GM21619 (cell line): ENCODE measurements around the gene SHISAL2B.
"Not testable (repeated sequence)": the region's sequence is repeated elsewhere in the genome, so short reads cannot be mapped to it uniquely, and the experiment has no call there.

Source experiments
- ATAC-seq: cut with Tn5 transposase; IDR thresholded peaks from one replicate; pipeline ENCODE4 v1.9.1; 2021; ENCODE audit not compliant: unreplicated experiment

SHISAL2B gene

DNA sequence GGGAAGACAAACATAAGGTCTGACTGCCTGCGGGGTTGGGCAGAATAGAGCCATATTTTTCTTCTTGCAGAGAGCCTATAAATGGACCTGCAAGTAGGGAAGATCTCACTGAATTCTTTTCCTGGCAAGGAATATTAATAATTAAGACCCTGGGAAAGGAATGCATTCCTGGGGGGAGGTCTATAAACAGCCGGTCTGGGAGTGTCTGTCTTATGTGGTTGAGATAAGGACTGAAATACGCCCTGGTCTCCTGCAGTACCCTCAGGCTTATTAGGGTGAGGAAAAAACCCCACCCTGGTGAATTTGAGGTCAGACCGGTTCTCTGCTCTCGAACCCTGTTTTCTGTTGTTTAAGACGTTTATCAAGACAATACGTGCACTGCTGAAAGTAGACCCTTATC is 6.1 kb downstream of the SHISAL2B start:
- not testable (repeated sequence) for ATAC-seq

DNA sequence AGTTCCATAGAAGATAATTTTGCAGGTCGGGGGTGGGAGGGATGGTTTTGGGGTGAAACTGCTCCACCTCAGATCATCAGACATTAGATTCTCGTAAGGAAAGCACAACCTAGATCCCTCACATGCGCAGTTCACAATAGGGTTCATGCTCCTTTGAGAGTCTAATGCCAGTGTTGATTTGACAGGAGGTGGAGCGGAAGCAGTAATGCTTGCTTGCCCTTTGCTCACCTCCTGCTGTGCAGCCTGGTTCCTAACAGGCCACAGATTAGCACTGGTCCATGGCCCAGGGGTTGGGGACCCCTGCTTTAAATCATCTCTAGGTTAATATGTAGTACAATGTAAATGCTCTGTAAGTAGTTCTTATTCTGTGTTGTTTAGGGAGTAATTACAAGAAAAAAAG is 10.5 kb downstream of the SHISAL2B start:
- ATAC-seq = no peak

DNA sequence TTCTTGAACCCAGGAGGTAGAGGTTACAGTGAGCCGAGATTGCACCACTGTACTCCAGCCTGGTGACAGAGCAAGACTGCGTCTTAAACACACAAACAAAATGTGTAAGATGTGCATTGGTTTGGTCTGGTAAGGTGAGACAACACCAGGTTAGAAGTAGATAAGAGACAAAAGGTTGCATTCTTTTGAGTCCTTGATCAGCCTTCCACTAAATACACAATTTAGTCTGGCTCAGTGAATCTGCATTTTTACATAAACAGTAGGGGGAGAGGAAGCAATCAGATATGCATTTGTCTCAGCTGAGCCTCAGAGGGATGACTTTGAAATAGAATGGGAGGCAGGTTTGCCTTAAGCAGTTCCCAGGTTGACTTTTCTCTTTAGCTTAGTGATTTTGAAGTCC is 15.8 kb downstream of the SHISAL2B start:
- not testable (repeated sequence) for ATAC-seq

DNA sequence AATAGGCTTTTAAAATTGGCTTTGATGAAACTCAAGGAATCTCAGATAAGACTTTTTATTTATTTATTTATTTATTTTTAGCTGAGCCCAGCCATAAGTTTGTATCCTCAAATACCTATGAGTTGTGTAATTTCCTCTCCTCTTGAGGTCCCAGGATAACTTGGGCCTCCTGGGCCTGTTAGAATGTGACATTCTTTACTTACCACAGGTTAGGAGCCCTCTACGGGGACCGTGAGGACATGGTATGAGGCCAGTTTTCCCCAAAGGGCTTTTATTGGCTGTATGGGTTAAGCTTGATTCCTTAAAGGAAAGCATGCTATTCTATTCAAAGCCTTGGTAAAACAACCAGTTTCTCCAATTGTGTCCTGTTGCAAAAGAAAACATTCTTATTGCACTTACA is 16.9 kb downstream of the SHISAL2B start:
- no peak for ATAC-seq

DNA sequence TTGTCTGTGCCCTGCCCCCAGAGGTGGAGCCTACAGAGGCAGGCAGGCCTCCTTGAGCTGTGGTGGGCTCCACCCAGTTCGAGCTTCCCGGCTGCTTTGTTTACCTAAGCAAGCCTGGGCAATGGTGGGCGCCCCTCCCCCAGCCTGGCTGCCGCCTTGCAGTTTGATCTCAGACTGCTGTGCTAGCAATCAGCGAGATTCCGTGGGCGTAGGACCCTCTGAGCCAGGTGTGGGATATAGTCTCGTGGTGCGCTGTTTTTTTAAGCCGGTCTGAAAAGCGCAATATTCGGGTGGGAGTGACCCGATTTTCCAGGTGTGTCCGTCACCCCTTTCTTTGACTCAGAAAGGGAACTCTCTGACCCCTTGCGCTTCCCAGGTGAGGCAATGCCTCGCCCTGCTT is 24.2 kb downstream of the SHISAL2B start:
- ATAC-seq = not testable (repeated sequence)

DNA sequence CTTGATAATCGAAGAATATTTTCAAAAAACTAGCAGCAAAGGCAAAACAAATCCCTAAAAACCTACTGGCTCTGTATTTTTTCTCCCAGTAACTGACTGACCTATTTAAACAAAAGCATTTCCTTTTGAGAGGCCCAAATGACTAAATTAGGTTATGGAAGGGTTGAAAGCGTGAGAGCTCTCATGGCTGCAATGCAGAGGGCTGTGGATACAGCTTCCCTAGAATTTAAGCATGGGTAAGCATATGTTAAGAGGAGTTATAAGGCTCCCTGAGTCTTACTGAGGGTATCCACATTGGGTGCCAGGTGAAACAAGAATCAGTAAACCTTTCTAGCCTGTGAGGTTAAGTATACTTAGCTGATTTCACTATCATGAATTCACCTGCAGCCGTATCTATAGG is 32.3 kb downstream of the SHISAL2B start:
- no peak for ATAC-seq

DNA sequence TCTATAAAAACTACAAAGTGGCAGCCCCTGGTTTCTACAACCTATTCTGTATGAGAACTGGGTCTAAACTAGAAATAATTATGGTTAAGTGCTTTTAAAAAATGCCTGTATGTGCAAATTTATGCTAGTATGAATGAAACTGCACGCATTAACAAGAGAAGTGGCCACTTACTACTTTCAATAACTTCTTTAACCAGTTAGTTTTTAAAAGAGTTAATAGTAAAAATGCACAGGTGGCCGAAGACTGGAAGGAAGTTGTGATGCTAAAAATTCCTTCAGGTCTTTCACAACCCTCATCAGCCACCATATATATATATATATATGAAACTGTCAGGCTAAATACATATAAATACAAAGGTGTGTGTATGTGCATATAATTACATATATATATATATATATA is 36.8 kb downstream of the SHISAL2B start:
- no peak for ATAC-seq

DNA sequence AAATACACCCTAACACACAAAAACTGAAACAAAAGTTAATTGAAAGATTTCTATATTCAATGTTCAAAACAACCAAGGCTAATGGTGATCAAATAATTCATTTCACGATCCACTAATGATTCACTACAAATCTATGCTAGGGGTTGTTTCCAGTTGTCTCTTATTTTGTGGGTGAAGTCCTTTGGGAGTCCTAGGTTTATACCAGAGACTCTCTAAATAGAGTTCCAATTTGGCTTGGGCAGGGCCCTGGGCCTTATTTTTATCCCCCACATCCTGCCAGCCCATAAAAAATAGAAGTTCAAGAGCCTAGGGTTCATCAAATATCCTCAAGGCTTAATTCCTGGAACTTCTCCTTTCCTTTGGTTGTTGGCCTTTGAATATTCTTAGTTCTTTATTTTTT is 52.1 kb downstream of the SHISAL2B start:
- ATAC-seq = no peak

DNA sequence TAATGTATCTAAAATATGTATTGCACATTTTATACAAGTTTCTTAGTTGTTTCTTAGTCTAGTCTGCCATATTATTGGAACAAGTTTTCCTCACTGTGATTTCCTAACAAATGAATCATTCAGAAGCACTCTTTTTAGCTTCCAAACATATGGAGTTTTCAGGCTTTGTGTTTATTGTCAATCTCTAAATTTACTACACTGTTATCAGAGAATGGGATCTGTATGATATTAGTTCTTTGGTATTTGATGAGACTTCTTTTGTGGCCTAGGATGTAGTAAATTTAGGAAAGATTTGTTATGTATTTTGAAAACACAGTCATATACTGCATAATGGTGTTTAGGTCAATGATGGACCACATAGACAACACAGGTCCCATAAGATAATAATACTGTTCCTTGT is 52.5 kb downstream of the SHISAL2B start:
- ATAC-seq = no peak

DNA sequence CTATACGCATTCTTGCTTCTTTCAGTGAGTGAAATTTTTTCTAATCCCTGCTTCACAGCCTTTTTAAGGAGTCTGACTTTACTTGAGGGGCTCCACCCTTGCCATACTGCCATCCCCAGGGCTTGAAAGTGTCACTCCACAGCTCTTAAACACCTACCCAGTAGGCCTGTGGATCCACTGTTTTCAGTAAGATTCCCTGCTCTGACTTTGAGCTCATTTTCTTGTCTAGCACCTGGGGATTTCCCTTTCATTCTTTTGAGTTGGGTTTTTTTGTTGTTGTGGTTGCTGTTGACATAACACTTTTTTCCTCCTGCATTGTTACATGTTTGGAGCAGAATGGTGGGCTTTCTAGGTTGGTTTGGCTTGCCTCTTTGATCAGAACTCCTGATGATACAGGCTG is 54.6 kb downstream of the SHISAL2B start:
- no peak for ATAC-seq

DNA sequence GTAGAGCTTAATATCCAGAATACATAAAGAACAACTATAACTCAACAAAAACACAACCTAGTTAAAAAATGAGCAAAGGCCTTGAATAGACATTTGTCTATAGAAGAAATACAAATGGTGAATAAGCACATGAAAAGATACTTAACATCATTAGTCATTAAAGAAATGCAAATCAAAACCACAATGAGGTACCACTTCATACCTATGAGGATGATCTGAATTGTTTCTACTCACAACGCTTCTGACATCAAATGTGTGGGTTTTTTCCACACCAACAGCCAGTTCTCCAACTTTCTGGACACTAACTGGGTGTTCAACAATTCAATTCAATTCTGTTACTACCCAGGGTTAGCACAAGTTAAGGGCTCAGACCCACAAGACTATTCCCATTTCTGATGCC is 56.1 kb downstream of the SHISAL2B start:
- ATAC-seq = no peak

DNA sequence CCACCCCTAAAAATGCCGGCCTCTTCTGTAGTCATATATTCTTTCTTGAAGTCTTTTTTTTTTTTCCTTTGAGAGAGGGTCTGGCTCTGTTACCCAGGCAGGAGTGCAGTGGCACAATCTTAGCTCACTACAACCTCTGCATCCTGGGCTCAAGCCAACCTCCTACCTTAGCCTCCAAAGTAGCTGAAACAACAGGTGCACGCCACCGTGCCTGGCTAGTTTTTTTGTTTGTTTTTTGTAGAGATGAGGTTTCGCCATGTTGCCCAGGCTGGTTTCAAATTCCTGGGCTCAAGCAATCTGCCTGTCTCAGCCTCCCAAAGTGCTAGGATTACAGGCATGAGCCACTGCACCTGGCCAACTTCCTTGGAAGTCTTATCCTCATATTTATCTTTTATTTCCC is 59.1 kb downstream of the SHISAL2B start:
- no peak for ATAC-seq

DNA sequence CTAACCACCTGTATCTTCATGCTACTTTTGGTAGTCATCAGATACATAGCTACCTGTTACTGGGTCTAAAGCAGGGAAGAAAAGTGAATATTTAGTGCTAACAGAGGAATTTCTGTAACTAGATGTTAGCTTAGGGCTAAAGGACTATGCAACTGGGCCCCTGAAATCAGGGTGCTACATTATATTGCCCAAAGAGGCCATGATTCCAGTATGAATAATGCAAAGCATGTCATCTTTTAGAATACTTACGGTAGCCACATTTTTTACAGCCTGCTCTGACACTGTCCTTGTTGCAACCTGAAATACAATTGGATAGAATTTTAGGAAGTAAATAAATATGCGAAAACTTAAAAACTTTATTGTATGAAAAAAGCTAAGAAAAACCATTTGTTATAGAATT is 63.8 kb downstream of the SHISAL2B start:
- ATAC-seq = no peak

DNA sequence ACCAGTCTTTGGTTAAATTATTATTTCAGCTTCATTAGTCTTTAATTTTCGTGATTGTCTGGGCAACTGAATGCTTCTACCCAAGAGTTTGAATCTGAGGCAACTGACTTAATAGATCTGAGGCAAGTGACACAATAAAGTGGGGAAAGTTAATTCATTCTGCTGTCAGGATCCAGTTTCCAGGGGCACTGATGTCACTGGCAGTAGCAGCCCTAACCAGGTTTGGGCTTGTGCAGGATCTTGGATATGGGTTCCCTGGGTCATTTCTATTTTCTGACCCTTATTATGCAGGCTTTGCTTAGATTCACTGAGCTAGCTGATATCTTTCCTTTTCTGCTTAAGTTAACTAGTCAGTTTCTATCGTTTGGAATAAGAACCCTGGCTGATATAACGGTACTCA is 68.6 kb downstream of the SHISAL2B start:
- ATAC-seq = no peak

DNA sequence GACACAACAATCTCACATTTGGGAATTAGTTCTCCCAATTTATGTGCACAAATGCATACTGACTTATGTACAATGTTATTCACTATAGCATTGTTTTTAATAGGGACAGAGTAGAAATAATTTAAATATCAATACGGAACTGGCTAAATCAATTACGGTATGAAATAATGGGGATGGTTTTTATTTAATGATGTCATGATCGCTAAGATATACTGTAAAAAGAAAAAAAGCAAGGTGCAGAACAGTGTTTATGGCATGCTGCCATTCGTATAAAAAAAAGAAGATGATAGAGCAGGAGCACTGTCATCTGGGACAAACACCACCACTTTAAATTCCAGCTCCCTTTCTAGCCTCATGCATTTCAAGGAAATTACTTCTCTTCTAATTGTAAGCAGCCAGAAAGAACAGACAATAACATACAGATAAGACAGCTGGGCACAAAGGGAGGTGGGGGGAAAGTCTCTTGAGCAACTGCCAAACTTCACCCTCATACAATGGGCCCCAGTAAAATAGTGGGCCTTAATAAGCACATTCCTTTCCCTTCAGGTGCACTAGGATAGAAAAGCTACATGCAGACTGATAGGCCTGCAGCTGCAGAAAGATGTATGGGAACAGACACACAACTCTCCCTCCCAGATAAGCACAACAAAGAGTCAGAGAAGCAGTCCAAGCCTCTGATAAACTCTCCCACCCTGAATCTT is 69.8 kb downstream of the SHISAL2B start:
- ATAC-seq = no peak

DNA sequence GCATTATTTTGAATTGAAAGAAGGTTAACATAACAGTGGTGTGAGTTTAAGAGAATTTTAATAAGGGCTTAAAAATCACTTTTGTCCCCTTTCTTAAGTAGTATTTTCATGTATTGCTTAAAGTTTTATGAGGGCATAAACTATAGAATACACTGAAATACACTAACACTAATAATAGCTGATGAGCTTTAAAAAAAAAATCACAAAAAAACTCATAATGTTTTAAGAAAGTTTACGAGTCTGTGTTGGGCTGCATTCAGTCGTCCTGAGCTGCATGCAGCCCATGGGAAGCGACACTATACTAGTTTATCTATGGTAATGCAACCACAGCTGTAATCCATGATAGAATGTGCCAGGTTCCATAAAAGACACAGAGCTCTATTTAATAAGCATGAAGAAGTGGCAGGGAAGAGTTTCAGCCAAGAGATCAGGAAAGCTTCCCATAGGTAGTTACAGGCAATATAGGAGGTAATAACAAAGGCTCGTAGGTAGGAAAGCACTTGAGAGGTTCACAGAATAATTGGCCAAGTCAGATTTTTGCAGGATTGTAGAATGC is 73.7 kb downstream of the SHISAL2B start:
- ATAC-seq = no peak

DNA sequence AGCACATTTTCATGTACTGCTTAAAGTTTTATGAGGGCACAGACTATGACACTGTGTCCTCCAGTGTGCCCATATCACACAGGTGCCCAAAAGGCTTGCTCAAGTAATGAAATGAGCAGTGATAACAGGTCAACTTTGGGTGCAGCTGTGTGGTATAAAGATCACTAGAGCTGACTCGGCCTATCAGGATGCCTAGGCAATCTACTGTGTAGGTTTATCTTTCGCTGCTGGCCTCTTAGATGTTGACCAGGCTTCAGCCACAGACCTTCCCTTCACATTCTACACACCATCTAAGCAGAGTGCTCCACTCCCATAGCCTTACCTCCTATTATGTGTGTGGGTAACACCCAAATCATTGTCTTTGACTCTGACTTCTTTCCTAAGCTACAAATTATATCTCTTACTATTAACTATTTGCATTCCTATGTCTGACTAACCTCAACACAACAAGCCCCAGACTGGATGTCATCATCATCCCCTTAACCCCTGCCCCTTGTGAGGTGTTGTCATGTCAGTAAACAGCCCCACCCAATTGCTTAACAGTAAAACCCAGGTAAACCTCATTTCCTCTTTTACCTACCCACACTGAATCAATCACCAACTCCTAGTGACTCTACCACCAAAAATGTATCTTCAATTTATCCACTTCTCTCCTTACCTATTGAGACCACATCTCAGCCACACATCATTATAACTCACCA is 75.7 kb downstream of the SHISAL2B start:
- ATAC-seq = no peak

DNA sequence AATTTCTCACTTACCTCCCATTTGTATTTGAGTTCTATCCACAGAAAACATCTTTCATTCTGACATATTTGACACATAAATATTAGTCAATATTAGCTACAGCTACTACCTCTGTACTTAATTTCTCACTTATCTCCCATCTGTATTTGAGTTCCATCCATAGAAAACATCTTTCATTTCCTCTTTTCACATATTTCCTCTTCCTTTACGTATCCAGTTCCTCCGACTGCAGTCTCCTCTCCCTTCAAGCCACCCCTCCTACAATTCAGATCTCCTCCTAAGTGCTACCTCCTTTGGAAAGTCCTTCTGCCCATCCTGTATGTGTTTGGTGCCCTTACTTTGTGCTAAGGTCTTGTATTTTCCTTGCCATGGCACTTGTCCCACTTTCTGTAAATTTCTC is 76.6 kb downstream of the SHISAL2B start:
- no peak for ATAC-seq
